Smooth muscle cell (in vitro differentiated cells): ENCODE data around the gene SFXN1. TPM values are rescaled to one million over a fixed set of nuclear protein-coding genes. Genes with fewer than 3 reads are reported as not detected.

ENCODE experiments used
- polyA plus RNA-seq: library from polyadenylated mRNA; unstranded; fragments of >200 nt; fragmentation: Nextera tagmentation; extraction: Ambion mirVana; gene quantifications from 2 replicates; pipeline ENCODE4 v1.2.1, GENCODE V29; 2016
- total RNA-seq: library from RNA; depleted of rRNA; stranded (reverse); fragments of >200 nt; gene quantifications from 2 replicates; pipeline ENCODE4 v1.2.3, GENCODE V29; 2014

Gene SFXN1
- total and polyA plus RNA-seq, 2 experiments from 2014 or later: 63.9 to 136 TPM

Other genes starting within 250 kb of the SFXN1 start
- gene DRD1, start 34.4 kb upstream of the SFXN1 start, total RNA-seq: 0.67 and 1.3 TPM in 2 replicates
- gene DRD1, start 34.4 kb upstream of the SFXN1 start, polyA plus RNA-seq: 0.32 and 0.93 TPM in 2 replicates
- gene HRH2, start 179.5 kb downstream of the SFXN1 start, total RNA-seq: 0.40 and 0.63 TPM in 2 replicates
- 0.57 and 0.83 TPM in 2 replicates for gene HRH2, start 179.5 kb downstream of the SFXN1 start, polyA plus RNA-seq